ENCODE results near the gene RAB6B. TPM values are rescaled to one million over a fixed set of nuclear protein-coding genes. Genes with fewer than 3 reads are reported as not detected.

RAB6B gene
- total RNA-seq, 1 donor from 2014 or later, result 11.0 TPM

GRCh38 chr3:133868186-133868585 is 27.5 kb downstream of the RAB6B start:
- DNase-seq (ENCODE audit: low spot score in 2 of 2, unreplicated experiment in 2 of 2), result no peak
- Mint-ChIP-seq H3K36me3 (no peaks in the 10 kb centered on the region), H3K4me1 (no peaks in the 10 kb centered on the region), H3K27me3 (ENCODE audit: low read depth) (peaks cover 2% of the 10 kb centered on the region), H3K9me3 (peaks cover 4% of the 10 kb centered on the region), H3K4me3 (no peak overlapping the region), H3K27ac (no peak overlapping the region)
- TF ChIP-seq, protein P1, sequence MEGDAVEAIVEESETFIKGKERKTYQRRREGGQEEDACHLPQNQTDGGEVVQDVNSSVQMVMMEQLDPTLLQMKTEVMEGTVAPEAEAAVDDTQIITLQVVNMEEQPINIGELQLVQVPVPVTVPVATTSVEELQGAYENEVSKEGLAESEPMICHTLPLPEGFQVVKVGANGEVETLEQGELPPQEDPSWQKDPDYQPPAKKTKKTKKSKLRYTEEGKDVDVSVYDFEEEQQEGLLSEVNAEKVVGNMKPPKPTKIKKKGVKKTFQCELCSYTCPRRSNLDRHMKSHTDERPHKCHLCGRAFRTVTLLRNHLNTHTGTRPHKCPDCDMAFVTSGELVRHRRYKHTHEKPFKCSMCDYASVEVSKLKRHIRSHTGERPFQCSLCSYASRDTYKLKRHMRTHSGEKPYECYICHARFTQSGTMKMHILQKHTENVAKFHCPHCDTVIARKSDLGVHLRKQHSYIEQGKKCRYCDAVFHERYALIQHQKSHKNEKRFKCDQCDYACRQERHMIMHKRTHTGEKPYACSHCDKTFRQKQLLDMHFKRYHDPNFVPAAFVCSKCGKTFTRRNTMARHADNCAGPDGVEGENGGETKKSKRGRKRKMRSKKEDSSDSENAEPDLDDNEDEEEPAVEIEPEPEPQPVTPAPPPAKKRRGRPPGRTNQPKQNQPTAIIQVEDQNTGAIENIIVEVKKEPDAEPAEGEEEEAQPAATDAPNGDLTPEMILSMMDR (IDR thresholded peaks at IDR 0.05; ENCODE audit: unreplicated experiment), result no peak

DNA sequence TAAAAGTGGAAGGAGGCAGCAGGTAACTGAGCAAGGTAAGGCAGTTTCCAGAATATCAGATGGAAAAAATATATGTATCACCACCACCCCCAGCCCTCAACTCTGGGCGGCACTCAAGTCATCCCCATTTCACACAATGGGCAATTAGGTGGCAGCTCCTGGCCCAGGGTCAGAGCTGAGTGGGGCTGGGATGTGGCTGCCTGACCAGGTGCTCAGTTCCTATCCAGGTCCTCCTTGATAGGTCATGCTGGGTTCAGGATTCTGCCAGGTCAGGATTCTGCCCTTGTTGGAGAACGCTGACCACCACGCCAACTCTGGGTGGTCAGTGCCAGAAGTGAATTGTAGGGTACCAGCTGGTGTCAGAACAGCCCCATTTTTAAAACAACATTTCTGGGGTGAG is 29.5 kb downstream of the RAB6B start:
- no peaks in the 10 kb centered on the region for H3K36me3 Mint-ChIP-seq
- no peak for DNase-seq (ENCODE audit: low spot score in 2 of 2, unreplicated experiment in 2 of 2)
- TF ChIP-seq, protein P1 (IDR thresholded peaks at IDR 0.05; ENCODE audit: unreplicated experiment), result no peak
- peaks cover 2% of the 10 kb centered on the region for H3K27me3 Mint-ChIP-seq (ENCODE audit: low read depth)
- H3K27ac Mint-ChIP-seq, result no peak overlapping the region
- H3K4me1 Mint-ChIP-seq, result no peaks in the 10 kb centered on the region
- H3K9me3 Mint-ChIP-seq, result peaks cover 4% of the 10 kb centered on the region
- H3K4me3 Mint-ChIP-seq, result no peak overlapping the region

- H3K4me3 Mint-ChIP-seq, result no peak overlapping the region
- DNase-seq (ENCODE audit: low spot score in 2 of 2, unreplicated experiment in 2 of 2), result no peak
- H3K4me1 Mint-ChIP-seq, result no peaks in the 10 kb centered on the region
- peaks cover 2% of the 10 kb centered on the region for H3K27me3 Mint-ChIP-seq (ENCODE audit: low read depth)
- no peaks in the 10 kb centered on the region for H3K36me3 Mint-ChIP-seq
- peaks cover 4% of the 10 kb centered on the region for H3K9me3 Mint-ChIP-seq
- TF ChIP-seq, protein P1 (IDR thresholded peaks at IDR 0.05; ENCODE audit: unreplicated experiment), result no peak
- H3K27ac Mint-ChIP-seq, result no peak overlapping the region
These were observed 30.4 kb downstream of the RAB6B start for GRCh38 chr3:133865136-133865855.

GRCh38 chr3:133864616-133865015 is 31.1 kb downstream of the RAB6B start:
- no peaks in the 10 kb centered on the region for H3K4me1 Mint-ChIP-seq
- peaks cover 2% of the 10 kb centered on the region for H3K27me3 Mint-ChIP-seq (ENCODE audit: low read depth)
- TF ChIP-seq, protein P1 (IDR thresholded peaks at IDR 0.05; ENCODE audit: unreplicated experiment), result no peak
- H3K36me3 Mint-ChIP-seq, result no peaks in the 10 kb centered on the region
- DNase-seq (ENCODE audit: low spot score in 2 of 2, unreplicated experiment in 2 of 2), result no peak
- no peak overlapping the region for H3K27ac Mint-ChIP-seq
- no peaks in the 10 kb centered on the region for H3K9me3 Mint-ChIP-seq
- no peak overlapping the region for H3K4me3 Mint-ChIP-seq

GRCh38 chr3:133863911-133864310 is 31.8 kb downstream of the RAB6B start:
- no peak for DNase-seq (ENCODE audit: low spot score in 2 of 2, unreplicated experiment in 2 of 2)
- no peak overlapping the region for H3K4me3 Mint-ChIP-seq
- no peaks in the 10 kb centered on the region for H3K9me3 Mint-ChIP-seq
- H3K27me3 Mint-ChIP-seq (ENCODE audit: low read depth), result peaks cover 2% of the 10 kb centered on the region
- H3K27ac Mint-ChIP-seq, result no peak overlapping the region
- TF ChIP-seq, protein P1 (IDR thresholded peaks at IDR 0.05; ENCODE audit: unreplicated experiment), result no peak
- H3K4me1 Mint-ChIP-seq, result no peaks in the 10 kb centered on the region
- H3K36me3 Mint-ChIP-seq, result no peaks in the 10 kb centered on the region
